Epithelial cell of proximal tubule (primary cell): Measurements from ENCODE around the gene SERPINE1. TPM values are rescaled to one million over a fixed set of nuclear protein-coding genes. Genes with fewer than 3 reads are reported as not detected.
"Not testable (repeated sequence)": the region's sequence is repeated elsewhere in the genome, so short reads cannot be mapped to it uniquely, and the experiment has no call there.

Source experiments
- DNase-seq: peaks from one replicate; pipeline ENCODE4 v3.0.0-alpha.2; 2011; ENCODE audit warnings: low read depth
- H3K4me3 ChIP-seq: 2 replicates; pipeline ENCODE4 v1.5.1; 2011; ENCODE audit warnings: low read depth, mild to moderate bottlenecking, low read length
- total RNA-seq: library from RNA; depleted of rRNA; stranded (reverse); fragments of >200 nt; gene quantifications from 2 replicates; pipeline ENCODE4 v1.2.3, GENCODE V29; 2015
- TF ChIP-seq, protein P1 (sequence below): conservative IDR thresholded peaks from 2 replicates; pipeline ENCODE4 v1.5.1; 2012; ENCODE audit warnings: low read depth, mild to moderate bottlenecking, low read length

The SERPINE1 gene
- total RNA-seq, 1 donor from 2014 or later: 249 TPM

DNA sequence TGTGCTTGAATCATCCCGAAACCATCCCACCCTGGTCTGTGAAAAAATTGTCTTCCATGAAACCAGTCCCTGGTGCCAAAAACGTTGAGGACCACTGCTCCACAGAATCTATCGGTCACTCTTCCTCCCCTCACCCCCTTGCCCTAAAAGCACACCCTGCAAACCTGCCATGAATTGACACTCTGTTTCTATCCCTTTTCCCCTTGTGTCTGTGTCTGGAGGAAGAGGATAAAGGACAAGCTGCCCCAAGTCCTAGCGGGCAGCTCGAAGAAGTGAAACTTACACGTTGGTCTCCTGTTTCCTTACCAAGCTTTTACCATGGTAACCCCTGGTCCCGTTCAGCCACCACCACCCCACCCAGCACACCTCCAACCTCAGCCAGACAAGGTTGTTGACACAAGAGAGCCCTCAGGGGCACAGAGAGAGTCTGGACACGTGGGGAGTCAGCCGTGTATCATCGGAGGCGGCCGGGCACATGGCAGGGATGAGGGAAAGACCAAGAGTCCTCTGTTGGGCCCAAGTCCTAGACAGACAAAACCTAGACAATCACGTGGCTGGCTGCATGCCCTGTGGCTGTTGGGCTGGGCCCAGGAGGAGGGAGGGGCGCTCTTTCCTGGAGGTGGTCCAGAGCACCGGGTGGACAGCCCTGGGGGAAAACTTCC lies 784 bp upstream of the SERPINE1 start:
- peak overlapping the region; percentile 79 for H3K4me3 ChIP-seq
- no peak for DNase-seq
- TF ChIP-seq, protein P1, sequence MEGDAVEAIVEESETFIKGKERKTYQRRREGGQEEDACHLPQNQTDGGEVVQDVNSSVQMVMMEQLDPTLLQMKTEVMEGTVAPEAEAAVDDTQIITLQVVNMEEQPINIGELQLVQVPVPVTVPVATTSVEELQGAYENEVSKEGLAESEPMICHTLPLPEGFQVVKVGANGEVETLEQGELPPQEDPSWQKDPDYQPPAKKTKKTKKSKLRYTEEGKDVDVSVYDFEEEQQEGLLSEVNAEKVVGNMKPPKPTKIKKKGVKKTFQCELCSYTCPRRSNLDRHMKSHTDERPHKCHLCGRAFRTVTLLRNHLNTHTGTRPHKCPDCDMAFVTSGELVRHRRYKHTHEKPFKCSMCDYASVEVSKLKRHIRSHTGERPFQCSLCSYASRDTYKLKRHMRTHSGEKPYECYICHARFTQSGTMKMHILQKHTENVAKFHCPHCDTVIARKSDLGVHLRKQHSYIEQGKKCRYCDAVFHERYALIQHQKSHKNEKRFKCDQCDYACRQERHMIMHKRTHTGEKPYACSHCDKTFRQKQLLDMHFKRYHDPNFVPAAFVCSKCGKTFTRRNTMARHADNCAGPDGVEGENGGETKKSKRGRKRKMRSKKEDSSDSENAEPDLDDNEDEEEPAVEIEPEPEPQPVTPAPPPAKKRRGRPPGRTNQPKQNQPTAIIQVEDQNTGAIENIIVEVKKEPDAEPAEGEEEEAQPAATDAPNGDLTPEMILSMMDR: no peak

DNA sequence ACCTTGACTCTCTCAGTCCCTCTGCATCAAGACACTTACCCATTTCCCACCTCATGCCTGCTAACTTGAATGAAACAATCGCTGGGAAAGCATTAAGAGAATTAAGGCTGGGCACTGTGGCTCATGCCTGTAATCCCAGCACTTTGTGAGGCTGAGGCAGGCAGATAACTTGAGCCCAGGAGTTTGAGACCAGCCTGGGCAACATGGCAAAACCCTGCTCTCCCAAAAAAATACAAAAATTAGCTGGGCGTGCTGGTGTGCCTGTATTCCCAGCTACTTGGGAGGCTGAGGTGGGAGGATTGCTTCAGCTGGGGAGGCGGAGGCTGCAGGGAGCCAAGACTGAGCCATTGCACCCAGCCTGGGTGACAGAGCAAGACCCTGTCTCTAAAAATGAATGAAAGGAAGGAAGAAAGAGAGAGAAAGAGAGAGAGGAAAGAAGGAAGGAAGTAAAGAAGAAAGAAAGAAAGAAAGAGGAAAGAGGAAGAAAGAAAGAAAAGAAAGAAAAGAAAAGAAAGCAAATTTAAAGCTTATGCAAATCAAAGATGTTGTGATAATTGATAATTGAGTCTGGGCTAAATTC lies 646 bp downstream of the SERPINE1 start:
- no peak for DNase-seq
- TF ChIP-seq, protein P1: no peak
- H3K4me3 ChIP-seq: peak overlapping the region; percentile 79

DNA sequence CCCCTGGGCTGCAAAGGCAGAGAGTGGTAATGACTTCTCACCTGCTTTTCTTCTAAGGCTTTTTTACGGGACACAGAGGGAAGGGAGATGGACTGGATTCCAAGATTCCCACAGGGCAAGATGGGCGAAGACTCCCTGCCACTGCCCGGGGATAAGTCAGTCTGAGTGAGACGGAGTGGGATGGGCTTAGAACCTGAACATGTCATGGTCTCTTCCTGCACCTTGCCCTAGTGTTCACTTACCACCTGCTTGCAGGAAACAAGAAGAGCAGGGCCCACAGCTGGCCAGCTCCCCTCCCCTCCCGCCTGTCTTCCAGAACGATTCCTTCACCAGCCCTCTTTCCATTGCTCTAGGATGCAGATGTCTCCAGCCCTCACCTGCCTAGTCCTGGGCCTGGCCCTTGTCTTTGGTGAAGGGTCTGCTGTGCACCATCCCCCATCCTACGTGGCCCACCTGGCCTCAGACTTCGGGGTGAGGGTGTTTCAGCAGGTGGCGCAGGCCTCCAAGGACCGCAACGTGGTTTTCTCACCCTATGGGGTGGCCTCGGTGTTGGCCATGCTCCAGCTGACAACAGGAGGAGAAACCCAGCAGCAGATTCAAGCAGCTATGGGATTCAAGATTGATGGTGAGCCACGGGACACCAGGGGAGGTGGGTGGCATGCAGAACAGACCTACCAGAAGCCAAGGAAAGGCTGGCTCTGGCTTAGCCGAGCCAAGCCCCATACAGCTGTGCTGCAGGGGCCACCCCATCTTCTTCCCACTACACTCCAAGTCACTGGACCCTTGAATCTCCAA lies 1.3 kb downstream of the SERPINE1 start:
- TF ChIP-seq, protein P1: no peak
- peak overlapping the region; percentile 79 for H3K4me3 ChIP-seq
- no peak for DNase-seq

DNA sequence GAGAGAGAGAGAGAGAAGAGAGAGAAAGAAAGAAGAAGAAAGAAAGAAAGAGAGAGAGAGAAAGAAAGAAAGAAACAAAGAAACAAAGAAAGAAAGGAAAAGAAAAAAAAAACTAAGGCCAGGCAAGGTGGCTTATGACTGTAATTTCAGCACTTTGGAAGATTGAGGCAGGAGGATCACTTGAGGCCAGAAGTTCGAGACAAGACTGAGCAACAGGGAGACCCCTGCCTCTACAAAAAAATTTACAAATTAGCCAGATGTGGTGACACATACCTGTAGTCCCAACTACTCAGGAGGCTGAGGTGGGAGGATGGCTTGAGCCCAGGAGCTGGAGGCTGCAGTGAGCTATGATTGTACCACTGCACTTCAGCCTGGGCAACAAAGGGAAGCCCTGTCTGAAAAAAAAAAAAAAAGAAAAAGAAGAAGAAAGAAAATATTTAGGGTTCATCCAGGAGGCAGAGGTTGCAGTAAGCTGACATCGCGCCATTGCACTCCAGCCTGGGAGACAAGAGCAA lies 2.8 kb downstream of the SERPINE1 start:
- H3K4me3 ChIP-seq: peak overlapping the region; percentile 19
- DNase-seq: no peak

DNA sequence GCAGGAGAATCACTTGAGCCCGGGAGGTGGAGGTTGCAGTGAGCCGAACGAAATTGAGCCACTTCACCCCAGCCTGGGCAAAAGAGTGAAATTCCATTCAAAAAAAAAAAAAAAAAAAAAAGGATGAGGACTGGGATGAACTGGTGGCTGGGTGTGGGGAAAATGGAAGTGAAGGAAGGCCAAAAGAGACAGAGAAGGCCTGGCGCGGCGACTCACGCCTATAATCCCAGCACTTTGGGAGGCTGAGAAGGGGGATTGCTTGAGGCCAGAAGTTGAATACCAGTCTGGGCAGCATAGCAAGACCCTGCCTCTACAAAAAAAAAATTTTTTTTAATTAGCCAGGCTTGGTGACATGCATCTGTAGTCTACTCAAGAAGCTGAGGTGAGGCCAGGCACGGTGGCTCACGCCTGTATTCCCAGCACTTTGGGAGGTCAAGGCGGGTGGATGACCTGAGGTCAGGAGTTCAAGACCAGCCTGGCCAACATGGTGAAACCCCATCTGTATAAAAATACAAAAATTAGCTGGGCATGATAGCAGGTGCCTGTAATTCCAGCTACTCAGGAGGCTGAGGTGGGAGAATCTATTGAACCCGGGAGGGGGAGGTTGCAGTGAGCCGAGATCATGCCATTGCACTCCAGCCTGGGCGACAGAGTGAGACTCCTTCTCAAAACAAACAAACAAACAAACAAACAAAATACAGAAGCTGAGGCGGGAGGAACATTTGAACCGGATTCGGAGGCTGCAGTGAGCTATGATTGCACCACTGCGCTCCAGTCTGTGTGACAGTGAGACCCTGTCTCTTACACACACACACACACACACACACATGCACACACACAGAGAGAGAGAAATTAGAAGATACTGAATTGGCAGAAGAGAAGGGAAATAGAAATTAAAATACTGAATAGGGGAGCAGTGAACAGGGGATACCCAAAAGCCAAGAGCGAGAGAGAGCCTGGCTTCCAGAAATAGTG lies 6.0 kb downstream of the SERPINE1 start:
- not testable (repeated sequence) for DNase-seq

More for the DNA sequence above, 2.8 kb downstream of the SERPINE1 start:
- TF ChIP-seq, protein P1: no peak

DNA sequence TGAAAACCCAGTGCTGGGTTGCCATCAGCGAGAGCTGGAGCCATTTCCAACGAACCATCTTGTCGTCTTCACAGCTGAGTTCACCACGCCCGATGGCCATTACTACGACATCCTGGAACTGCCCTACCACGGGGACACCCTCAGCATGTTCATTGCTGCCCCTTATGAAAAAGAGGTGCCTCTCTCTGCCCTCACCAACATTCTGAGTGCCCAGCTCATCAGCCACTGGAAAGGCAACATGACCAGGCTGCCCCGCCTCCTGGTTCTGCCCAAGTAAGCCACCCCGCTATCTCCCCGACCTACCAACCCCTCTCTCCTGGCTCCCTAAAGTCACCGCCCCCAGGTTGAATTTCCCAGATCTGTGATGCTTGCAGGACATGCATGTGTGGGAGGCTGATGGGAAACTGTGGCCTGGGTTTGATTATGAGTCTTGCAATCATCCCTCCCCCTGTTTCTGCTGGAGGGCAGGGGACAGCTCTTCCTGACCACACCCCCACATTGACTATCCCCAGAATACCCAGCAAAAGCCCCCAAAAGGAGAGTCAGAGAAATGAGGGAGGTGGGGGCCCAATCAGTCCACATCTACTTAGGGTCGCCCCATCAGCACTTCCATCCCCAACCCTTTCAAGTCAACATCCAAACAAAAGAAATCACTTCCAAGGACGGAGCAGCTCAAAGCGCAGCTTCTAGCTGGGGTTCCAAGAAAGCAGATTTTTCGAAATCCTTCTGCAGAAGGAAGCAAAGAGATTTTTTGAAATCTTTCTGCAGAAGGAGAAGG lies 6.9 kb downstream of the SERPINE1 start:
- H3K4me3 ChIP-seq: no peak overlapping the region
- TF ChIP-seq, protein P1: no peak

More for the DNA sequence above, 6.0 kb downstream of the SERPINE1 start:
- not testable (repeated sequence) for H3K4me3 ChIP-seq

More for the DNA sequence above, 6.9 kb downstream of the SERPINE1 start:
- no peak for DNase-seq
